Natural killer cell (primary cell): ENCODE data around the gene ANK3. TPM values are rescaled to one million over a fixed set of nuclear protein-coding genes. Genes with fewer than 3 reads are reported as not detected.

ENCODE experiments used
- ATAC-seq, 3 donors: fragments of 150-1000 bp in 2 of 3; fragments of 200-7000 bp in 1 of 3; cut with Tn5 transposase; 1 replicate in 1 of 3; 2 replicates in 2 of 3; pipeline ENCODE4 v1.10.0; 2021; ENCODE audit warnings: mild to moderate bottlenecking in 2 of 3, moderate library complexity in 2 of 3
- DNase-seq, 2 donors: peaks; one replicate each; pipeline versions ENCODE4 v3.0.0 to v3.0.0-alpha.2; 2013 to 2021; ENCODE audit warnings: mixed read lengths in 1 of 2
- H3K27ac ChIP-seq: one replicate; pipeline ENCODE4 v1.5.1; 2013; ENCODE audit warnings: mild to moderate bottlenecking, low read length
- H3K27me3 ChIP-seq: one replicate; pipeline ENCODE4 v1.6.1; 2013; ENCODE audit warnings: low read length; ENCODE audit not compliant: control insufficient read depth, insufficient read depth
- H3K36me3 ChIP-seq: one replicate; pipeline ENCODE4 v1.6.1; 2013; ENCODE audit warnings: low read length; ENCODE audit not compliant: control insufficient read depth, insufficient read depth
- H3K4me1 ChIP-seq: one replicate; pipeline ENCODE4 v1.6.1; 2013; ENCODE audit warnings: low read length; ENCODE audit not compliant: control insufficient read depth, insufficient read depth
- H3K4me3 ChIP-seq: one replicate; pipeline ENCODE4 v1.5.1; 2013; ENCODE audit warnings: low read length
- H3K9me3 ChIP-seq: one replicate; pipeline ENCODE4 v1.6.1; 2013; ENCODE audit warnings: low read length; ENCODE audit not compliant: control insufficient read depth, insufficient read depth
- H3K27ac Mint-ChIP-seq, 2 donors: one replicate each; pipeline ENCODE4 v1.8.0; 2022; ENCODE audit warnings: mild to moderate bottlenecking in 2 of 2, mixed read lengths in 2 of 2, moderate library complexity in 1 of 2
- H3K27me3 Mint-ChIP-seq, 2 donors: one replicate each; pipeline ENCODE4 v1.8.0; 2022; ENCODE audit warnings: low read depth in 2 of 2, mixed read lengths in 2 of 2
- H3K36me3 Mint-ChIP-seq: one replicate; pipeline ENCODE4 v1.8.0; 2022; ENCODE audit warnings: mixed read lengths
- H3K4me1 Mint-ChIP-seq, 2 donors: one replicate each; pipeline ENCODE4 v1.8.0; 2022; ENCODE audit warnings: mixed read lengths in 2 of 2
- H3K4me3 Mint-ChIP-seq: one replicate; pipeline ENCODE4 v1.8.0; 2022; ENCODE audit warnings: mild to moderate bottlenecking, moderate library complexity, mixed read lengths
- H3K9me3 Mint-ChIP-seq, 2 donors: one replicate each; pipeline ENCODE4 v1.8.0; 2022; ENCODE audit warnings: mixed read lengths in 2 of 2
- WGBS: methylation state at CpG from one replicate; pipeline ENCODE4 v1.1.7; 2013; ENCODE audit warnings: missing lambda C conversion rate; ENCODE audit not compliant: insufficient coverage; 5-methylcytosine and 5-hydroxymethylcytosine counted together
- intact Hi-C: fragments of 100-400 bp; cut with micrococcal nuclease; formaldehyde crosslinking; loops from one replicate; pipeline ENCODE4 v1.14.2; 2022
- total RNA-seq, 4 donors: library from RNA; stranded (reverse); fragments of 120-200 nt in 1 of 4; gene quantifications; one replicate each; pipeline versions ENCODE4 v1.2.3 to v1.2.4, GENCODE V29; 2013 to 2022
- TF ChIP-seq, protein P1 (sequence below): fragments of 200-600 bp; IDR thresholded peaks from one replicate; pipeline ENCODE4 v1.8.0; 2022; ENCODE audit warnings: antibody characterized with exemption

Gene ANK3
- total RNA-seq, 3 donors from 2014 or later (not counting 1 experiment from before 2014, with no cell fraction given), result 4.4 to 12.9 (median 11.4) TPM

DNA sequence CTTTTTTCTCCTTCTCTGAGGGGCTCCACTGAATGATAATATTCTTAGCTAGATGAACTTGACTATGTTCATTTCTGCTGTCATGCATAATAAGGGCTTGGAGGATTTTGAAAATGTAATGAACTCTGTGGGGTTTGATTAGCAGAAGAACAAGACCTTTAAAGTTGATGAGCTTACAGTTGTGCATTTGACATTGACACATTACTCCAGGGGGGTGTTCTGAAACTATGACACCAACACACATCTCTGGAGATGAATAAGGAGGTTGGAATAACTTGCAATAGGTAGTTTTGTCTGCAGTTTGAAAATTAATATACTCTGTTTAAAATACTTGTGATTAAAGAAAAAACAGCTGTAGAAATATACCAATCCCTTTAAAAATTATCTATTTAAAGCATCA, 80.3 kb downstream of the ANK3 start:
- no peak for ATAC-seq
- no peak overlapping the region for H3K27ac ChIP-seq
- DNase-seq, result no peak
- H3K36me3 Mint-ChIP-seq, result no peaks in the 10 kb centered on the region
- H3K27me3 Mint-ChIP-seq, result no peaks in the 10 kb centered on the region
- no peak overlapping the region for H3K4me3 ChIP-seq
- H3K27ac Mint-ChIP-seq, result no peak overlapping the region
- H3K9me3 ChIP-seq, result no peaks in the 10 kb centered on the region
- H3K27me3 ChIP-seq, result no peaks in the 10 kb centered on the region
- H3K36me3 ChIP-seq, result no peaks in the 10 kb centered on the region
- TF ChIP-seq, protein P1, sequence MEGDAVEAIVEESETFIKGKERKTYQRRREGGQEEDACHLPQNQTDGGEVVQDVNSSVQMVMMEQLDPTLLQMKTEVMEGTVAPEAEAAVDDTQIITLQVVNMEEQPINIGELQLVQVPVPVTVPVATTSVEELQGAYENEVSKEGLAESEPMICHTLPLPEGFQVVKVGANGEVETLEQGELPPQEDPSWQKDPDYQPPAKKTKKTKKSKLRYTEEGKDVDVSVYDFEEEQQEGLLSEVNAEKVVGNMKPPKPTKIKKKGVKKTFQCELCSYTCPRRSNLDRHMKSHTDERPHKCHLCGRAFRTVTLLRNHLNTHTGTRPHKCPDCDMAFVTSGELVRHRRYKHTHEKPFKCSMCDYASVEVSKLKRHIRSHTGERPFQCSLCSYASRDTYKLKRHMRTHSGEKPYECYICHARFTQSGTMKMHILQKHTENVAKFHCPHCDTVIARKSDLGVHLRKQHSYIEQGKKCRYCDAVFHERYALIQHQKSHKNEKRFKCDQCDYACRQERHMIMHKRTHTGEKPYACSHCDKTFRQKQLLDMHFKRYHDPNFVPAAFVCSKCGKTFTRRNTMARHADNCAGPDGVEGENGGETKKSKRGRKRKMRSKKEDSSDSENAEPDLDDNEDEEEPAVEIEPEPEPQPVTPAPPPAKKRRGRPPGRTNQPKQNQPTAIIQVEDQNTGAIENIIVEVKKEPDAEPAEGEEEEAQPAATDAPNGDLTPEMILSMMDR, result no peak
- no peaks in the 10 kb centered on the region for H3K4me1 Mint-ChIP-seq
- intact Hi-C loops, result no loop called here
- H3K4me1 ChIP-seq, result no peaks in the 10 kb centered on the region
- no peaks in the 10 kb centered on the region for H3K9me3 Mint-ChIP-seq
- H3K4me3 Mint-ChIP-seq, result no peak overlapping the region

DNA sequence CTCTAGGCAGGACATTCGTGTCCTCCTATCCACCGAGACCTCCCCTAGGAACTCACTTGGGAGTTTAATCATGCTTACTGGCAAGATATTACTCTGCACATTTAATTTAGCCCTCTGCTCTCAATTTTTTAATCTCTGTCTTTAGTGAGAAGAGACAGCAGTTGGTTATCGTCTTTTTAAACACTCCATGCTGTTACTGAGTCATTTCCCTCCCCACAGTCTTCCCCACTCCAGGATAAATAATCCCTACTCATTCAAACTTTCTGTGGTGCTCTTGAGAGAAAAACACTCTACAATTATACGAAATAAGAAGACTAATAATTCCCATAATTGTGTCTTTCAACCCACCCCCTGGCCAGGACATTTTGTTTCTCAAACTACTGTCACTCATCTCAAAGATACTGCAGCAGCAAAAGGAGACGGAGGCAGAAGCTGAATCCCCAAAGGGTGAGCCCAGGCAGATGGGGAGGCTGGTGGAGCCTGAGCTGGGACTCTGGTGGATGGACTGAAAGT, 84.2 kb downstream of the ANK3 start:
- no peak overlapping the region for H3K27ac Mint-ChIP-seq
- intact Hi-C loops, result no loop called here
- H3K4me1 ChIP-seq, result no peaks in the 10 kb centered on the region
- H3K9me3 ChIP-seq, result no peaks in the 10 kb centered on the region
- no peak overlapping the region for H3K4me3 ChIP-seq
- no peaks in the 10 kb centered on the region for H3K36me3 ChIP-seq
- ATAC-seq, result no peak
- H3K27ac ChIP-seq, result no peak overlapping the region
- H3K27me3 Mint-ChIP-seq, result no peaks in the 10 kb centered on the region
- no peaks in the 10 kb centered on the region for H3K36me3 Mint-ChIP-seq
- no peak for DNase-seq
- H3K4me1 Mint-ChIP-seq, result no peaks in the 10 kb centered on the region
- no peak overlapping the region for H3K4me3 Mint-ChIP-seq
- TF ChIP-seq, protein P1, result no peak
- no peaks in the 10 kb centered on the region for H3K9me3 Mint-ChIP-seq
- no peaks in the 10 kb centered on the region for H3K27me3 ChIP-seq
- WGBS, result 86% methylated on average over 5 of the region's 5 CpGs

DNA sequence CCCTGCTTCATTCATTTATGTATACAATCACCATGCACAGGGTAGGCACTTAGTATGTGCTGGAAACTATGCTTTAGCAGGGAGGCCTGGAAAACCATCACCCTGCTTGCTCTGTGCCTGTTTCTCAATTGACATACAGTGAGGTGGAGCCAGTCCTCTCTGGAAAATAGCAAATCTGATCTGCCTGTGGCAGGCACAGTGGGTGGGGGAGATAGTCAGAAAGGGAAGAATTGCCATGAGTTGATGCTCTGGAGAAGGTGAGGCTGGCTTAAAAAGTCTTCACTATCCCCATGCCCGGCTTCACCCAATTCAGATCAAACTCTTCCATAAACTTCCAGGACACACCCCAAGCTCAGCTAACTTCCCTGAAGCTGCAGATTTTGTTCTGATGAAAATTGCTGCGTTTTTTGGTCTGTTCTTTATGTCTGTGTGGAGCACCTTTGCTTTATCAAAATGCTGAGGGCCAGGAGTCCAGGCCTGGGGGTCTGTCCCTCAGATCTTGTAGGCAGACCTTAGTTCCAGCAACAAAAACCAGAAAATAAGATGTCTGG, 84.8 kb downstream of the ANK3 start:
- Mint-ChIP-seq H3K9me3 (no peaks in the 10 kb centered on the region), H3K4me1 (no peaks in the 10 kb centered on the region), H3K27ac (no peak overlapping the region), H3K4me3 (no peak overlapping the region), H3K27me3 (no peaks in the 10 kb centered on the region), H3K36me3 (no peaks in the 10 kb centered on the region)
- intact Hi-C loops, result no loop called here
- Histone ChIP-seq H3K9me3 (no peaks in the 10 kb centered on the region), H3K27me3 (no peaks in the 10 kb centered on the region), H3K4me1 (no peaks in the 10 kb centered on the region), H3K36me3 (no peaks in the 10 kb centered on the region), H3K27ac (no peak overlapping the region), H3K4me3 (no peak overlapping the region)
- 91% methylated on average over 2 of the region's 2 CpGs for WGBS
- TF ChIP-seq, protein P1, result no peak
- no peak for DNase-seq
- no peak for ATAC-seq

DNA sequence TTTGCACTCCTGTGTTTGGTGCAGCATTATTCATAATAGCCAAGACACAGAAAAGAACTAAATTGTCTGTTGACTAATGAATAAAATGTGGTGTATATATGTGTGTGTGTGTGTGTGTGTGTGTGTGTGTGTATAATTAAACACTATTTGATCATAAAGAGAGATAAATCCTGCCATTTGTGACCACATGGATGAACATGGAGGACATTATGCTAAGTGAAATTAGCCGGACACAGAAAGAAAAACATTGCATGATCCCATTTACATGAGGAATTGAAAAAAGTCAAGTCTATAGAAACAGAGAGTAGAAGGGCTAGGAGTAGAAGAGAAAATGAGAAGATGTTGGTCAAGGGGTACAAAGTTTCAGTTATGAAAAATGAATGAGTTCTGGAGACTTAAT, 85.9 kb downstream of the ANK3 start:
- Mint-ChIP-seq H3K27me3 (no peaks in the 10 kb centered on the region), H3K4me1 (no peaks in the 10 kb centered on the region), H3K36me3 (no peaks in the 10 kb centered on the region), H3K27ac (no peak overlapping the region), H3K4me3 (no peak overlapping the region), H3K9me3 (no peaks in the 10 kb centered on the region)
- ATAC-seq (no peak), DNase-seq (no peak)
- no peak overlapping the region for H3K27ac ChIP-seq
- no peaks in the 10 kb centered on the region for H3K4me1 ChIP-seq
- TF ChIP-seq, protein P1, result no peak
- no peaks in the 10 kb centered on the region for H3K9me3 ChIP-seq
- no peak overlapping the region for H3K4me3 ChIP-seq
- no peaks in the 10 kb centered on the region for H3K27me3 ChIP-seq
- no peaks in the 10 kb centered on the region for H3K36me3 ChIP-seq
- 96% methylated on average over 1 of the region's 1 CpG for WGBS
- intact Hi-C loops, result no loop called here
